Panc1 (cell line): ENCODE data around the gene RGPD4. TPM values are rescaled to one million over a fixed set of nuclear protein-coding genes. Genes with fewer than 3 reads are reported as not detected.

Experiments used
- ATAC-seq: fragments of 200-7000 bp; cut with Tn5 transposase; 2 replicates; pipeline ENCODE4 v1.9.1; 2020; ENCODE audit warnings: mild to moderate bottlenecking, moderate library complexity
- BruUV-seq: library from RNA; stranded (reverse); fragments of 400-500 nt; replicated peaks from 2 replicates; lab custom pipeline; 2021; lab: Mats Ljungman, UMichigan
- CTCF ChIA-PET: fragments of 300-600 bp; sonication (Branson Sonifier 250); formaldehyde crosslinking; loops from one replicate; lab custom pipeline; 2022; ENCODE audit warnings: antibody characterized with exemption; lab: Charles Lee
- POLR2A ChIA-PET: fragments of 300-600 bp; sonication (Branson Sonifier 250); formaldehyde crosslinking; loops from one replicate; lab custom pipeline; 2022; ENCODE audit warnings: antibody characterized with exemption; lab: Charles Lee
- DNase-seq: peaks from one replicate; pipeline ENCODE4 v3.0.0-alpha.2; 2010; ENCODE audit warnings: low read depth, low spot score
- H3K27ac ChIP-seq: 2 replicates; pipeline ENCODE4 v1.5.1; 2011; ENCODE audit warnings: mild to moderate bottlenecking, low read length, inconsistent platforms
- H3K27me3 ChIP-seq: fragments of 200-500 bp; sonication (Bioruptor generic); 2 replicates; pipeline ENCODE4 v1.6.0; 2014; ENCODE audit warnings: low read length, inconsistent platforms; ENCODE audit not compliant: control insufficient read depth, insufficient read depth
- H3K36me3 ChIP-seq: fragments of 200-500 bp; sonication (Bioruptor generic); 2 replicates; pipeline ENCODE4 v1.5.1; 2014; ENCODE audit warnings: inconsistent platforms, mild to moderate bottlenecking, low read length, moderate library complexity; ENCODE audit not compliant: control insufficient read depth, insufficient read depth
- H3K4me1 ChIP-seq: 2 replicates; pipeline ENCODE4 v1.5.1; 2011; ENCODE audit warnings: inconsistent platforms, mild to moderate bottlenecking, low read length, moderate library complexity; ENCODE audit not compliant: control insufficient read depth, insufficient read depth
- H3K4me3 ChIP-seq, 2 experiments: 2 replicates each; pipeline ENCODE4 v1.5.1; 2011 to 2012; ENCODE audit warnings: low read depth in 2 of 2, low read length in 2 of 2, mild to moderate bottlenecking in 2 of 2, inconsistent platforms in 1 of 2, moderate library complexity in 1 of 2
- H3K9me3 ChIP-seq: fragments of 200-500 bp; sonication (Bioruptor generic); 2 replicates; pipeline ENCODE4 v1.5.1; 2014; ENCODE audit warnings: low read depth, mild to moderate bottlenecking, inconsistent platforms, low read length, moderate library complexity; ENCODE audit not compliant: control insufficient read depth, insufficient read depth
- CTCF ChIP-seq: fragments of 450-650 bp; IDR thresholded peaks from 2 replicates; pipeline ENCODE4 v1.5.1; 2017; ENCODE audit warnings: mild to moderate bottlenecking
- POLR2AphosphoS5 ChIP-seq: IDR thresholded peaks from 2 replicates; pipeline ENCODE4 v1.6.1; 2012; ENCODE audit warnings: mild to moderate bottlenecking, low read depth, low read length, moderate library complexity
- REST ChIP-seq, 2 experiments: IDR thresholded peaks; 2 replicates each; pipeline ENCODE4 v1.6.1; 2011 to 2012; ENCODE audit warnings: low read depth in 2 of 2, control low read depth in 1 of 2, low read length in 1 of 2, mild to moderate bottlenecking in 1 of 2, moderate library complexity in 1 of 2; ENCODE audit not compliant: insufficient read depth in 1 of 2
- SIN3A ChIP-seq: IDR thresholded peaks from 2 replicates; pipeline ENCODE4 v1.6.1; 2012; ENCODE audit warnings: low read depth, mild to moderate bottlenecking, low read length, moderate library complexity, borderline replicate concordance; ENCODE audit not compliant: insufficient read depth
- TCF7L2 ChIP-seq: IDR thresholded peaks from 2 replicates; pipeline ENCODE4 v1.6.1; 2011; ENCODE audit warnings: mild to moderate bottlenecking, low read depth, low read length, inconsistent platforms
- in situ Hi-C: cut with HindIII; loops from 2 replicates; pipeline ENCODE4 v1.10.0; 2016; ENCODE audit warnings: low sequenced_read_pairs, low pct_unique_long_range_greater_than_20kb
- intact Hi-C: fragments of 100-400 bp; cut with micrococcal nuclease; formaldehyde crosslinking; loops from one replicate; pipeline ENCODE4 v1.10.0; 2022; ENCODE audit not compliant: unreplicated experiment
- total RNA-seq: library from RNA; stranded (reverse); gene quantifications from one replicate; pipeline ENCODE4 v1.2.1, GENCODE V29; 2021; ENCODE audit not compliant: unreplicated experiment

RGPD4 gene
- total RNA-seq, 1 experiment from 2014 or later = not detected

GRCh38 chr2:107931412-107931811 is 104.7 kb downstream of the RGPD4 start:
- intact Hi-C loops (loop anchor here (10.0 kb wide), 1 partner anchor 1297 kb away; no protein-coding TSS in a partner anchor), in situ Hi-C loops (no loop called here)
- TF ChIP-seq REST (IDR thresholded peaks at IDR 0.05; ENCODE audit: insufficient read depth in 1 of 2, low read depth in 2 of 2, low read length in 1 of 2) (no peak), SIN3A (no peak), TCF7L2 (no peak), POLR2AphosphoS5 (no peak), CTCF (no peak)
- Histone ChIP-seq H3K4me1 (no peaks in the 10 kb centered on the region), H3K27ac (no peak overlapping the region), H3K27me3 (peaks cover 2% of the 10 kb centered on the region; the same call in 1 of the 2 replicates), H3K36me3 (no peaks in the 10 kb centered on the region), H3K9me3 (no peaks in the 10 kb centered on the region), H3K4me3 (no peak overlapping the region)
- ChIA-PET CTCF (no interaction called here), POLR2A (no interaction called here)
- BruUV-seq = no TSS peak
- ATAC-seq (no peak), DNase-seq (no peak)

- in situ Hi-C loops (no loop called here), intact Hi-C loops (loop anchor here (10.0 kb wide), 1 partner anchor 1298 kb away; no protein-coding TSS in a partner anchor)
- POLR2A ChIA-PET = no interaction called here
- Histone ChIP-seq H3K27ac (no peak overlapping the region), H3K36me3 (no peaks in the 10 kb centered on the region), H3K4me1 (no peaks in the 10 kb centered on the region), H3K27me3 (peaks cover 2% of the 10 kb centered on the region; the same call in 1 of the 2 replicates), H3K4me3 (no peak overlapping the region), H3K9me3 (no peaks in the 10 kb centered on the region)
- no peak for TF ChIP-seq CTCF
- no peak for TF ChIP-seq POLR2AphosphoS5
- no peak for TF ChIP-seq REST (IDR thresholded peaks at IDR 0.05; ENCODE audit: insufficient read depth in 1 of 2, low read depth in 2 of 2, low read length in 1 of 2)
- no peak for TF ChIP-seq SIN3A
- no peak for TF ChIP-seq TCF7L2
- ATAC-seq = no peak
- no TSS peak for BruUV-seq
- CTCF ChIA-PET = no interaction called here
- no peak for DNase-seq
These were observed 105.8 kb downstream of the RGPD4 start for GRCh38 chr2:107932488-107932887.
